ENCODE measurements around the gene BTBD6. TPM values are rescaled to one million over a fixed set of nuclear protein-coding genes. Genes with fewer than 3 reads are reported as not detected.

BTBD6 gene
- total RNA-seq, 1 donor from 2014 or later = 38.8 TPM

DNA sequence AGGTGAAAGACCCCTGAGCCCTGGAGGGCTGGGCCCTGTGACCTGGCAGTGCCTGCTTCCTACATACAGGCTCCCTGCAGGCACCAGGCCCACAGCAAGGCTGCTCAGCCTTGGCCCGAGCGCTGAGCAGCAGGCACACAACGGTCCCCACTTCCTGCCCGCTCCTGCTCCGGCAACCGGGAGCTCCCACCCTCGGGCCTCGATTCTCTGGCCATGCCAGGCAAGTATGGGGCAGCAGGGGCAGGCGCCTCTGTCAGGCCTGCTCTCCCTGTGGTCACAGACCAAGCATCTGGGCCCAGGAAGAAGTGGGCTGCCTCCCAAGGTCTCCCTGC is 36.6 kb upstream of the BTBD6 start:
- Mint-ChIP-seq H3K9me3 (no peaks in the 10 kb centered on the region), H3K27ac (no peak overlapping the region), H3K4me1 (ENCODE audit: unreplicated experiment) (no peaks in the 10 kb centered on the region), H3K4me3 (no peak overlapping the region), H3K36me3 (peaks cover 4% of the 10 kb centered on the region), H3K27me3 (no peaks in the 10 kb centered on the region)
- no peak for DNase-seq (ENCODE audit: extremely low spot score, unreplicated experiment)
- TF ChIP-seq, protein P1, sequence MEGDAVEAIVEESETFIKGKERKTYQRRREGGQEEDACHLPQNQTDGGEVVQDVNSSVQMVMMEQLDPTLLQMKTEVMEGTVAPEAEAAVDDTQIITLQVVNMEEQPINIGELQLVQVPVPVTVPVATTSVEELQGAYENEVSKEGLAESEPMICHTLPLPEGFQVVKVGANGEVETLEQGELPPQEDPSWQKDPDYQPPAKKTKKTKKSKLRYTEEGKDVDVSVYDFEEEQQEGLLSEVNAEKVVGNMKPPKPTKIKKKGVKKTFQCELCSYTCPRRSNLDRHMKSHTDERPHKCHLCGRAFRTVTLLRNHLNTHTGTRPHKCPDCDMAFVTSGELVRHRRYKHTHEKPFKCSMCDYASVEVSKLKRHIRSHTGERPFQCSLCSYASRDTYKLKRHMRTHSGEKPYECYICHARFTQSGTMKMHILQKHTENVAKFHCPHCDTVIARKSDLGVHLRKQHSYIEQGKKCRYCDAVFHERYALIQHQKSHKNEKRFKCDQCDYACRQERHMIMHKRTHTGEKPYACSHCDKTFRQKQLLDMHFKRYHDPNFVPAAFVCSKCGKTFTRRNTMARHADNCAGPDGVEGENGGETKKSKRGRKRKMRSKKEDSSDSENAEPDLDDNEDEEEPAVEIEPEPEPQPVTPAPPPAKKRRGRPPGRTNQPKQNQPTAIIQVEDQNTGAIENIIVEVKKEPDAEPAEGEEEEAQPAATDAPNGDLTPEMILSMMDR (conservative IDR thresholded peaks at IDR 0.05) = no peak

DNA sequence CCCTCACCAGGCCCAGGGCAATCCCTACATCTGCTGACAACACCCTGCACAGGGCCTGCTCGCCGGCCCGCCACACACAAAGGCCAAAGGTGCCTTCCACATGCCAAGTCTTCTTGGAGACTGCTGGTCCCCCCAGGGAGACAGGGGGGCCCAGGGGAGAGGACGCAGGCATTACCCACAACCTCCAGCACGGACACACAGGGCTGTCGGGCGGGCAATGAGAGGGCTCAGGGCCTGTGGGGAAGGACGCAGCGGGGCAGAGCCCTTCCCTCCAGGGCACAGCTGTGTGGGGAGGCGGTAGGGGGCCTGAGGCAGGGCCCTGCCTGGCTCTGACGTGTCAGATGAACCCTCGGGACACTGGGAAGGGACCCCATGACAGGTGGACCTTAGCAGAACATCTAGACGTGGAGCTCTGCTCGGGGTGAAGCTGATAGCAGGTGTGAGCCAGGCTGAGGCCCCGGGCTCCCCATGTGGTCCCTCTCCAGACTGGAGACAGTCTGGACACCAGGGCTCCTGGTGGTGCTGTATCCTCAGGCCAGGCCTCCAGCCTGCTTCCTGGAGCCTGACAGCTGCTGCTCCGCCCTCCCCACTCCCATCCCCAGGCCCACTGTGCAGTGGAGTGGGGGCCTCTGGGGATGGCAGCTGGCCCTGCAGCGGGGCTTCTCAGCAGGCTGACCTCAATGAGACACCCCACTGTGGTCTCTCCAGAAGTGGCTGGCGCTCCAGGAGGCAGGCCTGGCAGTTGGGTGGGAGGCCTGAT is 35.6 kb upstream of the BTBD6 start:
- peaks cover 4% of the 10 kb centered on the region for H3K36me3 Mint-ChIP-seq
- H3K27me3 Mint-ChIP-seq = no peaks in the 10 kb centered on the region
- DNase-seq (ENCODE audit: extremely low spot score, unreplicated experiment) = no peak
- no peaks in the 10 kb centered on the region for H3K9me3 Mint-ChIP-seq
- no peaks in the 10 kb centered on the region for H3K4me1 Mint-ChIP-seq (ENCODE audit: unreplicated experiment)
- H3K4me3 Mint-ChIP-seq = no peak overlapping the region
- no peak overlapping the region for H3K27ac Mint-ChIP-seq
- TF ChIP-seq, protein P1 (conservative IDR thresholded peaks at IDR 0.05) = no peak

DNA sequence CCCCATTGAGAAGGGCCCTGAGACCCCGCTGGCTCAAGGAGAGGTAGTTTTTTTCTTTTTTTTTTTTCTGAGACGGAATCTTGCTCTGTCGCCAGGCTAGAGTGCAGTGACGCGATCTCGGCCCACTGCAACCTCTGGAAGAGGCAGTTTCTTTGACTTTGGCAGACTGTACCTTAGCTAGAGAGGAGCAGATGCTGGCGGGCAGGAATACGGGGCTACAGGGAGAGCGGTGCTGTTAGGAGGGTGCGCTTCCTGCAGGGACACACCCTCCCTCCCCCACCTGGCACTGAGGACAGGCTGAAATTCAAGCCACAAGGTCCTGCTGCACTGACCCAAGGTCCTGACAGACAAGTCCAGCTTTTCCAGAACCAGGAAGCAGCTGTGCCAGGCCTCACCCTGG is 35.0 kb upstream of the BTBD6 start:
- Mint-ChIP-seq H3K4me3 (no peak overlapping the region), H3K27me3 (no peaks in the 10 kb centered on the region), H3K9me3 (no peaks in the 10 kb centered on the region), H3K36me3 (peaks cover 4% of the 10 kb centered on the region), H3K27ac (no peak overlapping the region), H3K4me1 (ENCODE audit: unreplicated experiment) (no peaks in the 10 kb centered on the region)
- DNase-seq (ENCODE audit: extremely low spot score, unreplicated experiment) = no peak
- TF ChIP-seq, protein P1 (conservative IDR thresholded peaks at IDR 0.05) = no peak

DNA sequence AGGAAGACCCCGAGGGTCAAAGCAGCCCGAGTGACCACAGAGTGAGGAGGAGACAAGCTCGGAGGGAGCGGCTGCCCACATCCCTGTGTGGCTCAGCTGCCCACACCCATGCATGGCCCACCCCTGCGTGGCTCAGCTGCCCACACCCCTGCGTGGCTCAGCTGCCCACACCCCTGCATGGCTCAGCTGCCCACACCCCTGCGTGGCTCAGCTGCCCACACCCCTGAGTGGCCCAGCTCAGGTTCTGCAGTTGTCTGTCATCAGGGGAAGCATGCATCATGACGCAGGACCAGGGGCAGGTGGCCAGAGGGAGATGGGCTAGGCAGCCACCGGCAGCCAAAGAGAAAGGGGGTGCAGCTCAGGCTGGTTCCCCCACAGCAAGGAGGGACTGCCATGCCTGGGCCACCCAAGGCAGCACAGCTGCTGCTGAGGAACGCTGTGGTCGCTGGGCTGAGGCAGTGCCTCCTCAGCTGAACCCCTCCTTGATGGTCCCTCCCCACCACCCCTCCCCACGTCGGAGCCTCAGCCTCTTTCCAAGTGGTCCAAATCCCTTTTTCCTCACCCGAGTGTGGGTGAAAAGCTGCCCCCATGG is 33.9 kb upstream of the BTBD6 start:
- Mint-ChIP-seq H3K36me3 (peaks cover 4% of the 10 kb centered on the region), H3K9me3 (no peaks in the 10 kb centered on the region), H3K27ac (no peak overlapping the region), H3K4me3 (no peak overlapping the region), H3K4me1 (ENCODE audit: unreplicated experiment) (no peaks in the 10 kb centered on the region), H3K27me3 (no peaks in the 10 kb centered on the region)
- DNase-seq (ENCODE audit: extremely low spot score, unreplicated experiment) = no peak
- TF ChIP-seq, protein P1 (conservative IDR thresholded peaks at IDR 0.05) = no peak

DNA sequence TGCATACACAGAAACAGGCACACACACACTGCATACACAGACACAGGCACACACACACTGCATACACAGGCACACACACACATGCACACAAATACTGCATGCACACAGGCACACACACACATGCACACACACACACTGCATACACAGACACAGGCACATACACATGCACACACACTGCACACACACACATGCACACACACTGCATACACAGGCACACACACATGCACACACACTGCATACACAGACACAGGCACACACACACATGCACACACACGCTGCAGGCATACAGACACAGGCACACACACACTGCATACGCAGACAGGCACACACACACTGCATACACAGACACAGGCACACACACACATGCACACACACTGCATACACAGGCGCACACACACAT is 32.7 kb upstream of the BTBD6 start:
- no peaks in the 10 kb centered on the region for H3K9me3 Mint-ChIP-seq
- peaks cover 4% of the 10 kb centered on the region for H3K36me3 Mint-ChIP-seq
- H3K27ac Mint-ChIP-seq = no peak overlapping the region
- TF ChIP-seq, protein P1 (conservative IDR thresholded peaks at IDR 0.05) = no peak
- DNase-seq (ENCODE audit: extremely low spot score, unreplicated experiment) = no peak
- no peaks in the 10 kb centered on the region for H3K27me3 Mint-ChIP-seq
- no peaks in the 10 kb centered on the region for H3K4me1 Mint-ChIP-seq (ENCODE audit: unreplicated experiment)
- no peak overlapping the region for H3K4me3 Mint-ChIP-seq

All from type B pancreatic cell (in vitro differentiated cells).